Activated T-helper 1 cell treated with anti-CD3 and anti-CD28 coated beads, Interleukin-12 subunit alpha, Interleukin-12 subunit beta, Interleukin-2, Interleukin-4 antibody, amounts not matched to agents 30 ng/mL and 10 ng/mL and 1 ng/mL, durations not matched to agents 14 hours and 24 hours and 36 hours (primary cell): ENCODE measurements around the gene RET. TPM values are rescaled to one million over a fixed set of nuclear protein-coding genes. Genes with fewer than 3 reads are reported as not detected.

Source experiments
- DNase-seq: peaks from one replicate; pipeline ENCODE4 v3.0.0; 2021; ENCODE audit warnings: low spot score
- H3K27ac Mint-ChIP-seq: one replicate; pipeline ENCODE4 v1.8.0; 2021; ENCODE audit warnings: mild to moderate bottlenecking, mixed read lengths
- H3K27me3 Mint-ChIP-seq: one replicate; pipeline ENCODE4 v1.8.0; 2022; ENCODE audit warnings: mild to moderate bottlenecking, moderate library complexity, mixed read lengths; ENCODE audit not compliant: insufficient read depth
- H3K36me3 Mint-ChIP-seq: one replicate; pipeline ENCODE4 v1.8.0; 2021; ENCODE audit warnings: low read depth, mixed read lengths
- H3K4me1 Mint-ChIP-seq: one replicate; pipeline ENCODE4 v1.8.0; 2021; ENCODE audit warnings: low read depth, mixed read lengths
- H3K4me3 Mint-ChIP-seq: one replicate; pipeline ENCODE4 v1.8.0; 2021; ENCODE audit warnings: mild to moderate bottlenecking, moderate library complexity, mixed read lengths
- H3K9me3 Mint-ChIP-seq: one replicate; pipeline ENCODE4 v1.8.0; 2021; ENCODE audit warnings: mixed read lengths
- intact Hi-C: fragments of 100-400 bp; cut with micrococcal nuclease; formaldehyde crosslinking; loops from one replicate; pipeline ENCODE4 v1.15.1; 2024
- total RNA-seq: library from RNA; stranded (reverse); gene quantifications from 2 replicates; pipeline ENCODE4 v1.2.3, GENCODE V29; 2022

Gene RET
- total RNA-seq, 1 donor from 2014 or later, result 0.31 TPM

DNA sequence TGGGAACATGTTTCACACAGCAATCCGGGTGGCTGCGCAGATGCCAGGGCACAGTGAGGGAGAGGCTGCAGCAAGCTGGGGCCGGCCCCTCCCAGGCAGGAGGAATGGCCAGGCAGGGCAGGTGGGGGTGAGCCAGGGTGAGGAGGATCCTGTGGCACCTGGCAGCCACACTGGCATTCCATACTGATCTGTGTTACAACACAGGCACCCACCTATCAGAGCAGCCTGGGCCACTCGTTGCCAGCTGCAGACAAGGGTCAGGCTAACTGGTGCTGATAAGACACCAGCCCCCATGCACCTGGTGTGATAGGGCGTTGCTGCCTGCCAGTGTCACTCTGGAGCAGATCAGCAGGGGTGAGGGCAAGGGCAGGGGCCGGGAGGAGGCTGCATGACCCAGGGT, 16.6 kb upstream of the RET start:
- H3K4me3 Mint-ChIP-seq, result no peak overlapping the region
- H3K27me3 Mint-ChIP-seq, result no peaks in the 10 kb centered on the region
- intact Hi-C loops, result no loop called here
- no peak for DNase-seq
- H3K27ac Mint-ChIP-seq, result no peak overlapping the region
- no peaks in the 10 kb centered on the region for H3K4me1 Mint-ChIP-seq
- no peaks in the 10 kb centered on the region for H3K9me3 Mint-ChIP-seq
- no peaks in the 10 kb centered on the region for H3K36me3 Mint-ChIP-seq

DNA sequence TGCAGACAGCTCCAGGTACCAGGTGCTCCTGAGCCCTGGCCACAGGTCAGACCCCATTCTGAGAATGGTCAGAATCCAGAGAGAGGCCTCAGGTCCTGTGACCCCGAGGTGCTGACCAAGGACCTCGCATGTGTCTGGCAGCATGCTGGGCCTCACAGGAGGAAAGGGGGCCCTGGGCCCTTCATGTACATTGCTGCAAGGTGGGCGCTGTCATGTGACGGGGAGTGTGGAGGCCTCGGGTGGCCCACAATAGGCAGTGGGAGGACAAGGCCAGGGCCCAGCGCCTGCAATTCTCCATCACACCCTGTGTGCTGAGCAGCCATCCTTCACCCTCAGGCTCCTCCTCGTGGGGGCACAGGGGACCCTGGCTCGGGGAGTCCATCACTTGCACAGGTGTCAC, 15.5 kb upstream of the RET start:
- intact Hi-C loops, result no loop called here
- DNase-seq, result no peak
- H3K27ac Mint-ChIP-seq, result no peak overlapping the region
- H3K4me3 Mint-ChIP-seq, result no peak overlapping the region
- H3K4me1 Mint-ChIP-seq, result no peaks in the 10 kb centered on the region
- H3K9me3 Mint-ChIP-seq, result no peaks in the 10 kb centered on the region
- no peaks in the 10 kb centered on the region for H3K36me3 Mint-ChIP-seq
- H3K27me3 Mint-ChIP-seq, result no peaks in the 10 kb centered on the region

DNA sequence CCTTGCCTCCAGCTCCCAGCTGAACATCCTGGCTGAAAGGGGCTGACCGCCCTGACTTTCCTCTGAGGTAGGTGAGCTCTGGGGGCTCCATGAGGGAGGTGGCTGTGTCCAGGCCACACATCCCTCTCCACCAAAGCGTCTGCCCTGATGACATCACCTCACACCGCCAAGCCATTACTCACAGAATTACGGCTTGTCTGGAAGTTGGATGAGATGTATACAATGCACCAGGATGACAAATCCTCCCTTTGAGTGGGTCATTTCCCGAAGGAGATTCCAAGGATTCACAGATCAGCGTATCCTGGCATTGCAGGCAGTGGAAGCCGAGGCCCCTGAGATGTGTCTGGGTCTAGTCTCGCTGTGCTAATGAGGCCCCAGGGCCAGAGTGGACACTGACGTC, 15.1 kb upstream of the RET start:
- Mint-ChIP-seq H3K9me3 (no peaks in the 10 kb centered on the region), H3K27me3 (no peaks in the 10 kb centered on the region), H3K4me3 (no peak overlapping the region), H3K36me3 (no peaks in the 10 kb centered on the region), H3K27ac (no peak overlapping the region), H3K4me1 (no peaks in the 10 kb centered on the region)
- intact Hi-C loops, result no loop called here
- DNase-seq, result no peak

DNA sequence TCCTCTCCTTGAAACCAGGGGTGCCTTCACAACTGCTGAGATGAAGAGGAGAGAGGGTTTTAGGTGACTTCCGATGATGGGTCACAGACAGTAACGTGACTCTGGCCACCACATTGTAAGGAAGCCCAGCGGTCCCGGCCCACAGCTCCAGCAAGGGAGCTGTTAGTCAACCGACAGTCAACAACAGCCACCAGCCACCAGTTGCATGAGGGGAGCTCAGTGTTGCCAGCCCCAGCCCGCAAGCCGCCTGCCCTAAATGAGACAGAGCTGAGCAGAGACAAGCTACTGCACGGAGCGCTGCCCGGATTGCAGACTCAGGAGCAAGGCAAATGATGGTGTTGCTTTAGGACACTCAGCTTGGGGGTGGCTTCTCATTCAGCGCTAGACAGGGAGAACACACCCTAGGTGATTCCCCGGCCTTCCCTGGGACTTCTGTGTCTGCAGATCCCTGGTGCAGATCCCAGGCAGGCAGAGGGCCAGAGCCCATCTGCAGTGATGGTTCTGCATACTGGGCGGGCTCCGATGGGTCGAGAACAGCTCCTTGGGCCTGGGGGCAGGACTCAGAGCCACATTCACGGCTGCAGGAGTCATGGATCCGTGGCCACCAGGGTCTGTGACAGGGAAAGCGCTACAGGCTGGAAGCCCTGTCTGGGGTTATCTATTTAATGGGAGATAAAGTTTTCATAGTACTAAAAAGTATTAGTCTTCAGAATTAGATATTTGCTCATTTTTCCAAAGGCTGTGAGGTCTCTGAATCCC, 14.3 kb upstream of the RET start:
- Mint-ChIP-seq H3K4me1 (no peaks in the 10 kb centered on the region), H3K9me3 (no peaks in the 10 kb centered on the region), H3K27ac (no peak overlapping the region), H3K27me3 (no peaks in the 10 kb centered on the region), H3K36me3 (no peaks in the 10 kb centered on the region), H3K4me3 (no peak overlapping the region)
- no peak for DNase-seq
- intact Hi-C loops, result no loop called here

DNA sequence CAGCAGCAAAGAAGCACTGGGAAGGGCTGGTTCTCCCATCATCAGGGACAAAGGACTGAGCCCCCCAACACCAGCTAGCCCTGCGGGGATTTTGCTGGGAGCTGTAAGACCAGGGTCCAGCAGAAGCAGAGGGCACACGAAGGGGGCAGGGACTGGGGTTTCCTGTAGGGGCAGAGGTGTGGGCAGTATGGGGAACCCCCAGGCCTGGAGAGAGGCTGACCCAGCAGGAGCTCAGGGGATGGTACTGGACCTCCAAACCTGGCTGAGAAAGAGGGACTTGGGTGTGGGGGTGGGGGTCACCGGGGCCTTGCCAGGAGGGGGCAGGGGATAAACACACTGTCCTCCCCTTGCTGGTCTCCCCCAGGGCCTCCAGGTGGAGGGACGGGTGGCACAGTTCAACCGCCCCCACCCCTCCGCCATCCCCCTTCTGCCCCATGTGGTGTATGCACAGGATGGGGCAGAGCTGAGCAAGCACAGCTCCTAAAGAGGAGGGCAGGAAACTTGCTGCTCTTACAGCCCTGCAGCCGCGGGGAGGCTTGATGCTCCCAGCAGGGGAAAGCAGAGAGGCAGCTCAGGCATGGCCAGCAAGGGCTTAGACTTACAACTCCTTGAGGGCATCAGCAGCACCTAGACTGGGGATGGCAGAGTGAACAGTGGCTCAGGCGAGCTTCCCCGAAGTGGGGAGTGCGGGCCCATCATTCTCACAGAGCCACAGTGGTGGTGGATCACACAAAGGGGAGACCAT, 12.4 kb upstream of the RET start:
- Mint-ChIP-seq H3K4me3 (no peak overlapping the region), H3K27me3 (no peaks in the 10 kb centered on the region)
- intact Hi-C loops, result no loop called here

DNA sequence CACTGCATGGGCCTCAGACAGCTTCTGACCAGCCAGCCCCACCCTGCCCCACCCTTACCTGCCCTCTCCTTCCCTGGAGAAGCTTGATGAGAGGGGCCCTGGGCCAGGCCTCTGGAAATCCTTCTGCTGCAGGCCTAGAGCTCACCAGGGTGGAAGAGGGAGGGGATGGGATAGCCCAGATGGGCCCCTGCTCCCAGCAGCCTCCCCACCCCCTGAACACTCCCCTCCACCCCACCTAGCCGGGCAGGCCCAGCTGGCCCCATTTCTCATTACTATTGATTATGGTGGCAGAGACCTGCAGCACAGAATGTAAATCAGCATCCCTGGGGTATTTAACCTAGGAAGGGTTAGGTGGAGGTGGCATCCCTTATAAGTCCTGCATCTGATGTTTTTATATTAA, 11.6 kb upstream of the RET start:
- no peak overlapping the region for H3K27ac Mint-ChIP-seq
- H3K9me3 Mint-ChIP-seq, result no peaks in the 10 kb centered on the region
- DNase-seq, result no peak
- H3K36me3 Mint-ChIP-seq, result no peaks in the 10 kb centered on the region
- no peak overlapping the region for H3K4me3 Mint-ChIP-seq
- H3K4me1 Mint-ChIP-seq, result no peaks in the 10 kb centered on the region
- intact Hi-C loops, result no loop called here
- no peaks in the 10 kb centered on the region for H3K27me3 Mint-ChIP-seq

More for the DNA sequence above, 12.4 kb upstream of the RET start:
- Mint-ChIP-seq H3K4me1 (no peaks in the 10 kb centered on the region), H3K9me3 (no peaks in the 10 kb centered on the region), H3K27ac (no peak overlapping the region), H3K36me3 (no peaks in the 10 kb centered on the region)
- no peak for DNase-seq

DNA sequence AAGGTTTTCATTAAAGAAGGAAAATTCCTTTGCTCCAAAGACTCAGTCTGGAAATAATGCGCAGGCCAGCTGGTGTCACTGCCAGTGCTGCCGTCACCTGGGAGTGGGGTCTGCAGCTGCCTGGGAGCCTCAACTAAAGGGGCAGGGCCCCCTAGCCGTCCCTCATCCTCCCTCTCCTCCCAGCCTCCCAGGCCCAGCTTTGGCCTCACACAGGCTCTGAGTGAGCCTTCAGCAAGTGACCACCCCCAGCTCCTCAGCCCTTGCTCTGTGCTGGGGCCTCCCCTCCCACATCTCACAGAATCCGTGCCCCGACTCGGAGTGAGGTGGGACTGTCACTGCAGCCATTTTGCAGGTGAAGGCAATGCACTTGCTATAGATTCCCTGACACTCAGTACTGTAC, 11.1 kb upstream of the RET start:
- no peak overlapping the region for H3K4me3 Mint-ChIP-seq

DNA sequence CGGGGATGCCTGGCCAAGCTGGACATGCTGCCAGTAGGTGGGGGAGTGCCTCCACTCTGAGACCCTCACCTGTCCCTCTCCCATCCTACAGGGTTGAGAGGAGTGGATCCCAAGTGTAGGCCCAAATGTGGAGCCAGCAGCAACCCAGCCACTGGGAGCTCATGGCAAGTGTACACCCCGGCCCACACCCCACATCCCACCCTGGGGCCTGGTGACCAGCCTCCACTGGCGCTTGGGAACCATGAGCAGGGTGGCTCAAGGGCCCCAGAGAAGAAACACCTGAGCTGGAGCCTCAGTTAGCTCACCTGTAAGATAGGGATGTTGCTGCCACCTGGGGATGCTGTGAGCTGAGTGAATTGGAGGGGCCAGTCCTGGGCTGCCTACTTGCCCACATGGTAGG, 10.4 kb upstream of the RET start:
- intact Hi-C loops, result no loop called here
- Mint-ChIP-seq H3K9me3 (no peaks in the 10 kb centered on the region), H3K36me3 (no peaks in the 10 kb centered on the region)

More for the DNA sequence above, 11.1 kb upstream of the RET start:
- Mint-ChIP-seq H3K36me3 (no peaks in the 10 kb centered on the region), H3K27ac (no peak overlapping the region), H3K4me1 (no peaks in the 10 kb centered on the region), H3K9me3 (no peaks in the 10 kb centered on the region), H3K27me3 (no peaks in the 10 kb centered on the region)
- DNase-seq, result no peak
- intact Hi-C loops, result no loop called here

DNA sequence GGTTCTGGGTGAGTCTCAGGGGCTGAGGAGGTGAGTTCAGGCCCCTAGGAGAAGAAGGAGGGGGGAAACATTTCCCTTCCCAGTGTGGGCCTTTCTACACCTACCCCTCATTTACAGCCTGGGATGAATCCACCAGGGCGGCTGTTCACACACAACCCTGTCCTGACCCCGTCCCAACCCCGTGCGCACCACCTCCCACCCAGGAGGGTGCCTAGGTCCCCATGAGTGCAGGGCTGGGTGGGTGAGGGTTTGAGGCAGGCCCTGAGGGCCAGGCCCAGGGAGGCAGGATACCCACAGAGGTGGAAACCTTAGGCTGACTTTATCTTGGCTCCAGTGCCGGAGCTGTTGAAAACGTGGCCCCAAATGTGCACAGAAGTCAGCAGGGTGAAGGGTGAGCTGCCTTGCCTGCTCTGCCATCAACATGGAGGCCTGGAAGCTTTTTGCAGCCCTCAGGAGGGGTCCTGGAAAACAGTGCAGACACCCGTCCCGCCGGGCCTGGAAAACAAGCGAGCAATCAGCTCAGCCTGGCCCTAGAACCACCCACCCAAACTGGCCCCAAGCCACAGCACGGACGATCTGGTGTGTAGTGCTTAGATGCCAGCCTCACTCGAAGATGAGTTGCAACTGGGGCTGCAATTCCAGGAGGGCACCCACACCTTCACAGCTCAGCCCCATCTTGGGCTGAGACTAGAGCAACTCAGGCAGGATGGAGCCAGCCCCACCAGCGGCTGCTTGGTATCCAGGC, 9.3 kb upstream of the RET start:
- no peak overlapping the region for H3K4me3 Mint-ChIP-seq
- H3K9me3 Mint-ChIP-seq, result no peaks in the 10 kb centered on the region
- intact Hi-C loops, result no loop called here
- H3K27me3 Mint-ChIP-seq, result no peaks in the 10 kb centered on the region
- H3K27ac Mint-ChIP-seq, result no peak overlapping the region
- DNase-seq, result no peak
- no peaks in the 10 kb centered on the region for H3K4me1 Mint-ChIP-seq
- no peaks in the 10 kb centered on the region for H3K36me3 Mint-ChIP-seq

More for the DNA sequence above, 10.4 kb upstream of the RET start:
- Mint-ChIP-seq H3K4me3 (no peak overlapping the region), H3K4me1 (no peaks in the 10 kb centered on the region), H3K27me3 (no peaks in the 10 kb centered on the region), H3K27ac (no peak overlapping the region)
- DNase-seq, result no peak

DNA sequence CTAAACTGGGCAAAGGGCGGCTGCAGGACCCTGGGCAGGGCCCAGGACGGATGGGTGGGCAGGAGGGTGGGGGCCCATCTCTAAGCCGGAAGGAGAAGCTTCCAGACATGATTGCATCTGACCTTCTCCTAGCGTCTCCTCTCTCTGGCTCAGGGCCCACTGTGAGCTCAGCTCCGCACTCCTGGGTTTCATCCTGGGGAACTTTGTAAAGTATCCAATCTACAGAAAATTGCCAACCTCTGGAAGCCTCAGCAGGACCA, 8.8 kb upstream of the RET start:
- H3K4me3 Mint-ChIP-seq, result no peak overlapping the region
- H3K36me3 Mint-ChIP-seq, result no peaks in the 10 kb centered on the region
- intact Hi-C loops, result no loop called here
- no peaks in the 10 kb centered on the region for H3K4me1 Mint-ChIP-seq
- H3K9me3 Mint-ChIP-seq, result no peaks in the 10 kb centered on the region
- H3K27me3 Mint-ChIP-seq, result no peaks in the 10 kb centered on the region
- DNase-seq, result no peak
- no peak overlapping the region for H3K27ac Mint-ChIP-seq

DNA sequence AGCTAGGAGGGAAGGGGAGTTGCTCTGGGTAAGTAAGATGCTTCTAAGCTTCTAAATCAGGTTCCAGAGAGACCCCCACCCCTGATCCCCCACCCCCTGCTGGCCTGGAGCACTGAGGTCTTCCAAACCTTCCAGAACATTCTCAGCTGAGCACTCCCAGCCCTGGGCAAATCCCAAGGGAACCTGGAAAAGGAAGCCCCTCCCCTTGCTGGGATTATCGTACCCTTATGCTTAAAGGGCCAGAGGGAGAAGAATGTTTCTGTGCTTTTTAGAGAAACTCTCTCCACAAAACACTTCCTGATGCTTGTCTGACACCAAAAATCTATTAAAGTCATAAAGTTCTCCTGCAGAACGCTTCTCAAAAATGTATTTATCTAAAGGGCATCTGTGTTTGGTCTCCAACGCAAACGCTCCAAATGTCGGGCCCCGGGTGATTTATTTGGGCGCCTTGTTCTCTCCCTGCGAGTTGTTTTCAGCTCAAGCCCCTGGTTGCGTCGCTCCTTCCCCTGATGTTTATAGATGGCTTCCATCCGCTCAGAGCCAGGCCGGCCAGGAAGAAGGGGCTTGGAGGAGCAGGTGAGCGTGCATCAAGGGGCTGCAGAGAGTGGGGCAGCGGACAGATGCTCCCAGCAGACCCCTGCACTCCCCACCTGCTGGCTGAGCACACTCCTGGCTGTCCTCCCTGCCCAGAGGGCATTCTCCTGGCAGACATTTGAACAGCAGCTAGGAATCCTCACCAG, 8.2 kb upstream of the RET start:
- DNase-seq, result no peak
- H3K27me3 Mint-ChIP-seq, result no peaks in the 10 kb centered on the region
- H3K9me3 Mint-ChIP-seq, result no peaks in the 10 kb centered on the region
- H3K36me3 Mint-ChIP-seq, result no peaks in the 10 kb centered on the region
- H3K27ac Mint-ChIP-seq, result no peak overlapping the region
- intact Hi-C loops, result no loop called here
- no peak overlapping the region for H3K4me3 Mint-ChIP-seq
- H3K4me1 Mint-ChIP-seq, result no peaks in the 10 kb centered on the region

DNA sequence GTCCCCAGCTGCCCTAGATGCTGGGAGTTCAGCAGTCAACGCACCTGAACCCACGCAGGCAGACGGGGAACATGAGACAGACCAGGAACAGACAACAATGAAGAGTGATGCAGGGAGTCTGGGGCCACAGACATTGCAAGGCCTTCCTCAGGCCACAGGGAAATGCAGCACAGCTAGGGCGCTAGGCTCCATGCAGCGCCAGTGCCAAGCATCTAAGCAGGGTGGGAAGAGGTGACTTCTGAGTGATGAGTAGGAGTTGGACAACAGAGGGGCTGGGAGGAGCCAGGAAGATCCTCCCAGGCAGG, 7.7 kb upstream of the RET start:
- no peak for DNase-seq
- H3K9me3 Mint-ChIP-seq, result no peaks in the 10 kb centered on the region
- no peak overlapping the region for H3K4me3 Mint-ChIP-seq
- H3K36me3 Mint-ChIP-seq, result no peaks in the 10 kb centered on the region
- H3K4me1 Mint-ChIP-seq, result no peaks in the 10 kb centered on the region
- H3K27me3 Mint-ChIP-seq, result no peaks in the 10 kb centered on the region
- H3K27ac Mint-ChIP-seq, result no peak overlapping the region
- intact Hi-C loops, result no loop called here

DNA sequence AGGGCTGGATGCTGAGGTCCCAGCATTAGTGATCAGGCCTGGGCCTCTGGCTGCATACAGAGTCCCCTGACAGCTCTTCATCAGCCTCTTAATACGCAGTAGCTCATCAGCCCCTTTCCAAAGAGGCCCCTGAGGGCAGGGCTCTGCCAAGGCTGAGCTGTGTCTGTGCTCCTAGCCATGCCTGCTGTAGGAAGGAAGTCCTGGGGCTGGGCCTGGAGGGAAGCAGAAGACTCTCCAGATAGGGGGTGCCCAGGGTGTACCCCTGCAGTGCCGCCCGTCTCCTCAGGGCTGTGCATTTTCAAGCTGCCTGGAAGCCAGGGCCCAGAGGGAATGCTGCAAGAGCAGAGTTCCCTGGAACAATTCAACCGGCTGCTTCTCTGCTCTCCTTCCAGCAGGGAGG, 7.3 kb upstream of the RET start:
- intact Hi-C loops, result no loop called here
- no peaks in the 10 kb centered on the region for H3K4me1 Mint-ChIP-seq
- no peaks in the 10 kb centered on the region for H3K27me3 Mint-ChIP-seq
- no peak overlapping the region for H3K27ac Mint-ChIP-seq
- DNase-seq, result no peak
- no peak overlapping the region for H3K4me3 Mint-ChIP-seq
- no peaks in the 10 kb centered on the region for H3K9me3 Mint-ChIP-seq
- H3K36me3 Mint-ChIP-seq, result no peaks in the 10 kb centered on the region
